Duodenal mucosa (tissue), 2 donors: Measurements from ENCODE around the gene CDK9.

ENCODE experiments used
- H3K27ac ChIP-seq: one replicate; pipeline ENCODE4 v1.7.0; 2013; ENCODE audit warnings: low read depth, low read length
- H3K27me3 ChIP-seq, 2 donors: one replicate each; pipeline ENCODE4 v1.7.0; 2013; ENCODE audit warnings: low read length in 2 of 2, control low read depth in 1 of 2; ENCODE audit not compliant: insufficient read depth in 2 of 2, control insufficient read depth in 1 of 2
- H3K36me3 ChIP-seq, 2 donors: one replicate each; pipeline ENCODE4 v1.7.0; 2013; ENCODE audit warnings: low read length in 2 of 2, control low read depth in 1 of 2; ENCODE audit not compliant: insufficient read depth in 2 of 2, control insufficient read depth in 1 of 2
- H3K4me1 ChIP-seq, 2 donors: one replicate each; pipeline ENCODE4 v1.7.0; 2013; ENCODE audit warnings: low read length in 2 of 2, control low read depth in 1 of 2; ENCODE audit not compliant: insufficient read depth in 2 of 2, control insufficient read depth in 1 of 2
- H3K4me3 ChIP-seq, 2 donors: one replicate each; pipeline ENCODE4 v1.7.0; 2013; ENCODE audit warnings: low read length in 2 of 2, low read depth in 1 of 2
- H3K9ac ChIP-seq, 2 donors: one replicate each; pipeline ENCODE4 v1.7.0; 2013; ENCODE audit warnings: low read length in 2 of 2, low read depth in 1 of 2
- H3K9me3 ChIP-seq, 2 donors: one replicate each; pipeline ENCODE4 v1.7.0; 2013; ENCODE audit warnings: low read length in 2 of 2, control low read depth in 1 of 2; ENCODE audit not compliant: control insufficient read depth in 1 of 2

The CDK9 gene

DNA sequence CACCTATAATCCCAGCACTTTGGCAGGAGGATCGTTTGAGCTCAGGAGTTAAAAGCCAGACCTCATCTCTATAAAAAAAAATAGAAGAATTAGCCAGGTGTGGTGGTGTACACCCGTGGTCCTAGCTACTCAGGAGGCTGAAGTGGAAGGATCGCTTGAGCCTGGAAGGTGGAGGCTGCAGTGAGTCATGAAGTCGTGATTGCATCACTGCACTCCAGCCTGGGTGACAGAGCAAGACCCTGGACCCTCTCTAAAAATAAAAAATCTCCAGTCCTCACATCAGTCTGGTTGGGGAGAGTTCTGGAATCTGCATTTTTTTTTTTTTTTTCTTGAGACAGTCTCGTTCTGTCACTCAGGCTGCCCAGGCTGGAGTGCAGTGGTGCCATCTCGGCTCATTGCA, 26.2 kb downstream of the CDK9 start:
- Histone ChIP-seq H3K4me1 (peaks cover 11% of the 10 kb centered on the region in 2 donors), H3K36me3 (peaks cover 14 to 59% of the 10 kb centered on the region in 2 donors), H3K9me3 (no peaks in the 10 kb centered on the region), H3K4me3 (no peak overlapping the region), H3K9ac (no peak overlapping the region), H3K27me3 (no peaks in the 10 kb centered on the region), H3K27ac (no peak overlapping the region)

- H3K9me3 ChIP-seq = no peaks in the 10 kb centered on the region
- H3K4me1 ChIP-seq = peaks cover 11% of the 10 kb centered on the region in 2 donors
- H3K4me3 ChIP-seq = no peak overlapping the region
- no peaks in the 10 kb centered on the region for H3K27me3 ChIP-seq
- H3K27ac ChIP-seq = no peak overlapping the region
- peaks cover 14 to 57% of the 10 kb centered on the region in 2 donors for H3K36me3 ChIP-seq
- H3K9ac ChIP-seq = no peak overlapping the region
These were observed 27.3 kb downstream of the CDK9 start for GRCh38 chr9:127812936-127813675.

DNA sequence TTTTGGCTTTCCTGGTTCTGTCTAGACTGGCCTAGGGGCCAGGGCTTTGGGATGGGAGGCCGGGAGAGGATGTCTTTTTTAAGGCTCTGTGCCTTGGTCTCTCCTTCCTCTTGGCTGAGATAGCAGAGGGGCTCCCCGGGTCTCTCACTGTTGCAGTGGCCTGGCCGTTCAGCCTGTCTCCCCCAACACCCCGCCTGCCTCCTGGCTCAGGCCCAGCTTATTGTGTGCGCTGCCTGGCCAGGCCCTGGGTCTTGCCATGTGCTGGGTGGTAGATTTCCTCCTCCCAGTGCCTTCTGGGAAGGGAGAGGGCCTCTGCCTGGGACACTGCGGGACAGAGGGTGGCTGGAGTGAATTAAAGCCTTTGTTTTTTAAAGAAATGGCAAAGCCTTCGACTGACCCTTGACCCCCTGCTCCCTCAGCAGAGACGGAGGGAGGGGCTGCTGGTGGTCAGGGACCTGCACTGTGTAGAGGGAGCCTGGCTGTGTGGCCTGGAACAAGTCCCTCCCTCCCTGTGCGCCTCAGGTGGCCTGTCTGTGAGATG, 27.9 kb downstream of the CDK9 start:
- Histone ChIP-seq H3K9me3 (no peaks in the 10 kb centered on the region), H3K4me1 (peaks cover 11% of the 10 kb centered on the region in 2 donors), H3K27me3 (no peaks in the 10 kb centered on the region), H3K27ac (no peak overlapping the region), H3K4me3 (no peak overlapping the region), H3K9ac (no peak overlapping the region), H3K36me3 (peaks cover 14 to 57% of the 10 kb centered on the region in 2 donors)

DNA sequence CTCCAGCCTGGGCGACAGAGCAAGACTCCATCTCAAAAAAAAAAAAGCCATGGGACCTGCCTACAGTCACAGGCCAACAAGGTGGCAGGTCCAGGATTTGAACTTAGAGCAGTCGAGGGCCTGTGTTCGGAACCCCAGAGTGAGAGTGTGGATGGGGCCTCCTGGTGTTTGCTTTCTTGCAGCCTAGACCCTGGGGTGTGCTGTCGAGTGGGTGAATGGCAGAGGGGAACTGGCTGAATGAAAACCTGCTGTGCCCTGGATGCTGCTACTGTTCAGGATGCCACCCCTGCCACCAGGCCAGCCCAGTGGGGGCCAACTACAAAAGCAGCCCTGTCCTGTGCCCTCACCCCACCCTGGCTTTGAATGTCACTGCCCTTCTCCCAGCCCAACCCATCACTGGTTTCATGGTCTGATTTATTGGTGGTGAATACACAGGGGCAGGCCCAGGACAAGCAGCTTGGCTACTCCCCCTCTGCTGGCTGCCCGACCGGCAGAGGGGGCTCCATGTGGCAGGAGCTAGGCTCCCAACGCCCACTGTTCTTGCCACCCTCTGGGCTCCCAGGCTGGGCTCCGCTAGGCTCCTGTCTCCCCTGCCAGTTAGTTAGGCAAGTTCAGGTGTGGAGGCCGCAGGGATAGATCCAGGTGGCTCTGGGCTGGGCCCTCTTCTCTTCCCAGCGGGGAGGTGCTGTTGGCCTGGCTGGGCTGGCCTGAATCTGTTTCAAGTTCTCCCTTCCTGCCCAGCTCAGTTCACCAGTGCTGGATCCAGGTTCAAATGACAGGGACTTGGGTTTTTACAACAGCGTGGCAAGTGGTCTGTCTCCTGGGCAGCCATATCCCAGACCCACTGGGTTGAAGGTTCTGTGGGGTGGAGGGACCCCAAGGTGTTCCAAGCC, 29.0 kb downstream of the CDK9 start:
- Histone ChIP-seq H3K4me3 (no peak overlapping the region), H3K9ac (no peak overlapping the region), H3K27me3 (no peaks in the 10 kb centered on the region), H3K9me3 (no peaks in the 10 kb centered on the region), H3K36me3 (peaks cover 12 to 64% of the 10 kb centered on the region in 2 donors), H3K27ac (no peak overlapping the region), H3K4me1 (peaks cover 3% of the 10 kb centered on the region in 2 donors)

DNA sequence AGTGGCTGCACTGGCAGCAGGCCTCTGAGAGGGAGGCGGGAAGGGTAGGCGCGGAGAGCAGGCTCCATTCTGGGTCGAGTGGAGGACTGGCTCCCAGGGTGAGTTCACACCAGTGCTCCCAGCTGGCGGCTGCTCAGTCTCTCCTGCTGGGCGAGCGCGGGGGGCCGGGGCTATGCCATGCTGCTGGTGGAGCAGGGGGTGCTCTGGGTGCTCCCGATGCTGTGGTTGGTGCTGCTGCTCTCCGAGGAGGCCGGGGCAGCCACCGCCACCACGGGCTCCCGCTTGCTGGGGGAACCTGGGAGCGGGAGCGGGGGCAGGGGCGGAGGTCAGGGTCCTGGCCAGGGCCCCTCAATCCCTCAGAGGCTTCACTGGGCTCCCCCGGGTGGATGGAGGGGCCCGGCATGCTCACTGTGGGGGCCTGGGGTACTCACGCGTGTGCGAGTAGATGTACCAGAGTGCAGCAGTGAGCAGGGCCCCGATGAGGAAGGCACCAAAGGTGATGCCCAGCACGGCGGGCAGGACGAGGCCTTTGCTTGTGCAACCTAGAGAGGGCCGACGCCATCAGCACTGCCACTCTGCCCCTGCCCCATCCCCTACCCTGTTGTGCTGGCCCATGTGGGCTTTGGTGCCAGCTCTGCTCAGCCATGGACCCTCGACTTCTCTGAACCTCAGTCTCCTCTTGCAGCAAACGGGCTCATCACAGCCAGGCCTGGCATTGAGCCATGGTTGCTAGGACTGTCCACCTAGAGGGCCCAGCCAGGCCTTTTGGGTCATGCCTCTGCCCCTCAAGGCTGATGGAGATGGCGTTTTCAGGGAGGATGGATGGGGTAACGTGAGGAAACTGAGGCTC, 29.9 kb downstream of the CDK9 start:
- H3K9ac ChIP-seq = no peak overlapping the region

GRCh38 chr9:127816362-127816725, 30.5 kb downstream of the CDK9 start:
- Histone ChIP-seq H3K9ac (no peak overlapping the region), H3K9me3 (no peaks in the 10 kb centered on the region), H3K4me1 (no peaks in the 10 kb centered on the region), H3K4me3 (no peak overlapping the region), H3K27me3 (no peaks in the 10 kb centered on the region), H3K36me3 (peaks cover 13 to 60% of the 10 kb centered on the region in 2 donors), H3K27ac (no peak overlapping the region)

More for the DNA sequence above, 29.9 kb downstream of the CDK9 start:
- no peaks in the 10 kb centered on the region for H3K4me1 ChIP-seq
- no peak overlapping the region for H3K27ac ChIP-seq
- H3K4me3 ChIP-seq = no peak overlapping the region
- no peaks in the 10 kb centered on the region for H3K27me3 ChIP-seq
- H3K36me3 ChIP-seq = peaks cover 13 to 60% of the 10 kb centered on the region in 2 donors
- H3K9me3 ChIP-seq = no peaks in the 10 kb centered on the region

DNA sequence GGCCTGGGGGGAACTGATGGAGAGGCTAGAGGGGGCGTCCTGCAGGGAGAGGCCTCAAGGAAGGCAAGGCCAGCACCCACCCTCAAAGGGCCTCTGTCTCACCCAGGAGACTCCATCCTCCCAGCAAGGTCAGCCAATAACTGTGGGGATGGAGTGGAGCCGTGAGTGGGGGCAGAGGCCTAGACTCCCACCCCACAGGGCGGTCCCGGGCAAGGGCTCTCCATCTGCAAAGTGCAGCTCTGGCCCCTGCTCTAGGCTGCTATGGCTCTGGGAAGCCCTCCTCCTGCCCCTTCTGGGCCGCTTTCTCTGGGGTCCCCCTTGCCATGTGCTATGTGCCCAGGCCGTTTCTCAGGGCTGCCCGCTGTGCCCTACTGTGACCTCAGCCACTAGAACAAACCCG, 30.9 kb downstream of the CDK9 start:
- no peak overlapping the region for H3K27ac ChIP-seq
- H3K9me3 ChIP-seq = no peaks in the 10 kb centered on the region
- no peaks in the 10 kb centered on the region for H3K4me1 ChIP-seq
- no peaks in the 10 kb centered on the region for H3K27me3 ChIP-seq
- no peak overlapping the region for H3K4me3 ChIP-seq
- H3K9ac ChIP-seq = no peak overlapping the region
- peaks cover 13 to 60% of the 10 kb centered on the region in 2 donors for H3K36me3 ChIP-seq

- Histone ChIP-seq H3K4me3 (no peak overlapping the region), H3K36me3 (peaks cover 12 to 56% of the 10 kb centered on the region in 2 donors), H3K9me3 (no peaks in the 10 kb centered on the region), H3K9ac (no peak overlapping the region), H3K4me1 (no peaks in the 10 kb centered on the region), H3K27me3 (no peaks in the 10 kb centered on the region), H3K27ac (no peak overlapping the region)
These were observed 32.1 kb downstream of the CDK9 start for GRCh38 chr9:127817881-127818434.

GRCh38 chr9:127818574-127818973, 32.7 kb downstream of the CDK9 start:
- no peak overlapping the region for H3K9ac ChIP-seq
- no peaks in the 10 kb centered on the region for H3K4me1 ChIP-seq
- peaks cover 8 to 50% of the 10 kb centered on the region in 2 donors for H3K36me3 ChIP-seq
- H3K4me3 ChIP-seq = no peak overlapping the region
- no peak overlapping the region for H3K27ac ChIP-seq
- no peaks in the 10 kb centered on the region for H3K9me3 ChIP-seq
- H3K27me3 ChIP-seq = no peaks in the 10 kb centered on the region
